T-cell (primary cell): Measurements from ENCODE around the gene CRYZ. TPM values are rescaled to one million over a fixed set of nuclear protein-coding genes. Genes with fewer than 3 reads are reported as not detected.
"Not testable (repeated sequence)": the region's sequence is repeated elsewhere in the genome, so short reads cannot be mapped to it uniquely, and the experiment has no call there.

Experiments used
- ATAC-seq, 4 experiments: fragments of 200-7000 bp in 3 of 4; fragments of 150-1000 bp in 1 of 4; cut with Tn5 transposase; replicated peaks in 1 of 4; 1 replicate in 3 of 4; 2 replicates in 1 of 4; pipeline ENCODE4 v1.10.0; 2021; ENCODE audit warnings: moderate library complexity in 3 of 4, mild to moderate bottlenecking in 2 of 4, moderate number of reproducible peaks in 1 of 4
- CTCF ChIA-PET, 2 donors: fragments of 300-600 bp; sonication (Branson Sonifier 250); formaldehyde crosslinking; loops; one replicate each; lab custom pipeline; 2022; ENCODE audit warnings: antibody characterized with exemption in 2 of 2; lab: Charles Lee
- POLR2A ChIA-PET, 2 donors: fragments of 300-600 bp; sonication (Branson Sonifier 250); formaldehyde crosslinking; loops; one replicate each; lab custom pipeline; 2022; ENCODE audit warnings: antibody characterized with exemption in 2 of 2; lab: Charles Lee
- DNase-seq, 35 experiments: peaks; one replicate each; pipeline versions ENCODE4 v3.0.0 to v3.0.0-alpha.2; 2013 to 2023
- H3K27ac ChIP-seq: one replicate; pipeline ENCODE4 v1.5.1; 2013; ENCODE audit warnings: low read length
- H3K27me3 ChIP-seq, 2 experiments: replicated peaks in 1 of 2; 1 replicate in 1 of 2; 2 replicates in 1 of 2; pipeline versions ENCODE4 v1.6.1 to v1.7.0; 2013; ENCODE audit warnings: low read length in 1 of 2, mixed read lengths in 1 of 2; ENCODE audit not compliant: control insufficient read depth in 2 of 2, insufficient read depth in 2 of 2; ENCODE audit errors: extremely low read depth in 1 of 2
- H3K36me3 ChIP-seq, 2 donors: 1 replicate in 1 of 2; 2 replicates in 1 of 2; pipeline versions ENCODE4 v1.6.1 to v1.7.0; 2013; ENCODE audit warnings: low read length in 1 of 2; ENCODE audit not compliant: control insufficient read depth in 2 of 2, insufficient read depth in 1 of 2; ENCODE audit errors: extremely low read depth in 1 of 2
- H3K4me1 ChIP-seq, 2 experiments: 1 replicate in 1 of 2; 2 replicates in 1 of 2; pipeline versions ENCODE4 v1.6.1 to v1.7.0; 2013; ENCODE audit warnings: low read length in 2 of 2, mixed read lengths in 1 of 2; ENCODE audit not compliant: insufficient read depth in 2 of 2, control insufficient read depth in 1 of 2; ENCODE audit errors: extremely low read depth in 1 of 2
- H3K4me3 ChIP-seq, 2 donors: 1 replicate in 1 of 2; 2 replicates in 1 of 2; pipeline versions ENCODE4 v1.5.1 to v1.7.0; 2013; ENCODE audit warnings: mild to moderate bottlenecking in 2 of 2, low read length in 1 of 2, moderate library complexity in 1 of 2; ENCODE audit not compliant: control insufficient read depth in 1 of 2; ENCODE audit errors: extremely low read depth in 1 of 2
- H3K9me3 ChIP-seq: 2 replicates; pipeline ENCODE4 v1.7.0; 2013
- H3K27ac Mint-ChIP-seq, 2 donors: one replicate each; pipeline ENCODE4 v1.8.0; 2020 to 2021; ENCODE audit warnings: mild to moderate bottlenecking in 2 of 2, mixed read lengths in 2 of 2
- H3K27me3 Mint-ChIP-seq, 2 donors: one replicate each; pipeline ENCODE4 v1.8.0; 2021 to 2022; ENCODE audit warnings: mixed read lengths in 2 of 2
- H3K36me3 Mint-ChIP-seq: one replicate; pipeline ENCODE4 v1.8.0; 2021; ENCODE audit warnings: mixed read lengths
- H3K4me1 Mint-ChIP-seq, 3 donors: one replicate each; pipeline ENCODE4 v1.8.0; 2020 to 2022; ENCODE audit warnings: mixed read lengths in 3 of 3, mild to moderate bottlenecking in 1 of 3
- H3K4me3 Mint-ChIP-seq, 3 donors: one replicate each; pipeline ENCODE4 v1.8.0; 2020 to 2022; ENCODE audit warnings: mild to moderate bottlenecking in 3 of 3, mixed read lengths in 3 of 3, moderate library complexity in 3 of 3
- H3K9me3 Mint-ChIP-seq, 3 donors: one replicate each; pipeline ENCODE4 v1.8.0; 2020 to 2022; ENCODE audit warnings: mixed read lengths in 3 of 3
- WGBS: methylation state at CpG from one replicate; pipeline ENCODE4 v1.1.5; 2013; ENCODE audit warnings: missing lambda C conversion rate; ENCODE audit not compliant: insufficient coverage; 5-methylcytosine and 5-hydroxymethylcytosine counted together
- total RNA-seq, 35 experiments: library from RNA in 6 of 35; stranded (reverse) in 6 of 35; fragments of 120-200 nt in 1 of 35; gene quantifications; one replicate each; pipeline versions ENCODE4 v1.2.1 to v1.2.4 and lab custom pipeline; 2013 to 2026

CRYZ gene
- total RNA-seq, 5 donors from 2014 or later (not counting 1 experiment from before 2014, with no cell fraction given): 13.5 to 22.2 (median 17.3) TPM

DNA sequence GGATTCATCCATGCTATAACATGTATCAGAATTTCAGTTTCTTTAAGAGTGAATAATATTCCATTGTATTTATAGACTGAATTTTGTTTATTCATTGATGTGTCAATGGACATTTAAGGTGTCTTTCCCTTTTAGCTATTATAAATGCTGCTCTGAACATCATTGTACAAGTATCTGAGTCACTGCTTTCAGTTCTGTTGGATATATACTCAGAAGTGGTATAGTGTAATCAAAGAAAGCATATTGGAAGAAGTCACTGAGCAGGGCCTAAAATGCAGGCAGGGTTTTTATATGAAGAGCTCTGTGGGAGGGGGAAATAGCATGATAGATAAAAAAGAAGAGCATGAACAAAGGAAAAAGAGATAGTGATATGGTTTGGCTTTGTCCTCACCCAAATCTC is 22.6 kb upstream of the CRYZ start:
- POLR2A ChIA-PET: interaction anchor here in 1 of 2 donors (0.7 kb wide), 1 partner anchor 550 kb away, joined by 3 read pairs; no protein-coding TSS in a partner anchor
- CTCF ChIA-PET: no interaction called here
- no peaks in the 10 kb centered on the region for H3K4me1 Mint-ChIP-seq
- ATAC-seq: no peak
- Histone ChIP-seq H3K27ac (no peak overlapping the region), H3K27me3 (no peaks in the 10 kb centered on the region), H3K36me3 (peaks cover 12 to 44% of the 10 kb centered on the region in 2 donors), H3K9me3 (no peaks in the 10 kb centered on the region), H3K4me1 (no peaks in the 10 kb centered on the region), H3K4me3 (no peak overlapping the region)
- peaks cover 0 to 15% (median 10%) of the 10 kb centered on the region in 3 donors for H3K9me3 Mint-ChIP-seq
- no peak overlapping the region for H3K4me3 Mint-ChIP-seq
- H3K27ac Mint-ChIP-seq: no peak overlapping the region
- H3K27me3 Mint-ChIP-seq: no peaks in the 10 kb centered on the region
- peaks cover 84% of the 10 kb centered on the region for H3K36me3 Mint-ChIP-seq
- DNase-seq: no peak

DNA sequence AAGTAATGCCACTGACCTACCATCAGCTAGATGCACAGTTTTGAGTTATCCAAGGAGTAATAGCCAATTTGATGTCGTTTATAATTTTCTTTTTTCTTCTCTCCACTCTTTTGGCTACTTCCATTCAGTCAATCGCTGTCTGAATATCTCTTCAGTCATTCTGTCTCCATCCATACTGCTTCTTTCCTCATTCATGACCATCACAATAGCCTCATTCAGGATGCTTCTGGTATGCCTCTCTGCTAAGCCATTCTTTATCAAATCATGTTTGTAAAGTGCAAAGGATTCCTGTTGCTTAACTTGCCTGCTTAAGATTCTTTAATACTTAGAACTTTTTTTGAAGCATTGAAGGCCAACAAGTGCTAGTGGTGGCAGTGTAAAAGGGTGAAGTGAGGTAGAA is 20.3 kb upstream of the CRYZ start:
- no peak overlapping the region for H3K27ac ChIP-seq
- H3K4me1 ChIP-seq: no peaks in the 10 kb centered on the region
- ChIA-PET CTCF (no interaction called here), POLR2A (no interaction called here)
- peaks cover 0 to 14% (median 9%) of the 10 kb centered on the region in 3 donors for H3K9me3 Mint-ChIP-seq
- no peak overlapping the region for H3K4me3 Mint-ChIP-seq
- no peak overlapping the region for H3K27ac Mint-ChIP-seq
- H3K4me1 Mint-ChIP-seq: no peaks in the 10 kb centered on the region
- H3K36me3 Mint-ChIP-seq: peaks cover 80% of the 10 kb centered on the region
- DNase-seq (no peak), ATAC-seq (no peak)
- H3K4me3 ChIP-seq: no peak overlapping the region
- H3K27me3 ChIP-seq: no peaks in the 10 kb centered on the region
- H3K36me3 ChIP-seq: peaks cover 13 to 56% of the 10 kb centered on the region in 2 donors
- H3K9me3 ChIP-seq: no peaks in the 10 kb centered on the region
- 100% methylated on average over 2 of the region's 2 CpGs for WGBS
- no peaks in the 10 kb centered on the region for H3K27me3 Mint-ChIP-seq

DNA sequence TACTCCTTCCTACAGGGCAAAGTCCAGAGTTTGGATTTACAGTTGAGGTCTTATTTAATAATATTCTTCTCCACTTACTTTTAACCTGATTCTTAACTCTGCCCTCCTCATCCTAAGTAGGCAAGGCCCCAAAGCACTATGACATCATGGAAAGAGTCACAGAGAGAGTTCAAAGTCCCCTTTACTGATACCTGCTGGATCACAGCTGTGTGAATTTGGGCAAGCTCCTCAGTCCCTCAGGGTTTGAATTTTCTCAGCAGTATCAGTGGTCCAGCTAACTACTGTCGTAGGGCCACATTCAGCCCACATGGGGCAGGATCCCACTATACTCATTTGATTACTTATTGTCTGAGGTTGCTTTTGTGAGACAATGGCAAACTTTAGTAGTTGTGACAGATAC is 16.1 kb upstream of the CRYZ start:
- Mint-ChIP-seq H3K9me3 (no peaks in the 10 kb centered on the region), H3K4me1 (peaks cover 0 to under 1% (median 0%) of the 10 kb centered on the region in 3 donors), H3K36me3 (peaks cover 74% of the 10 kb centered on the region), H3K27me3 (no peaks in the 10 kb centered on the region), H3K27ac (no peak overlapping the region), H3K4me3 (no peak overlapping the region)
- peaks cover 5 to 62% of the 10 kb centered on the region in 2 donors for H3K36me3 ChIP-seq
- ATAC-seq: no peak
- no peaks in the 10 kb centered on the region for H3K4me1 ChIP-seq
- no peak overlapping the region for H3K27ac ChIP-seq
- H3K4me3 ChIP-seq: no peak overlapping the region
- no peak for DNase-seq
- no peaks in the 10 kb centered on the region for H3K9me3 ChIP-seq
- ChIA-PET POLR2A (no interaction called here), CTCF (interaction anchor here in 1 of 2 donors (0.6 kb wide), 1 partner anchor 11 kb away, joined by 6 read pairs; no protein-coding TSS in a partner anchor)
- H3K27me3 ChIP-seq: no peaks in the 10 kb centered on the region
- no CpG with 5 or more reads among the region's 1 CpG for WGBS

DNA sequence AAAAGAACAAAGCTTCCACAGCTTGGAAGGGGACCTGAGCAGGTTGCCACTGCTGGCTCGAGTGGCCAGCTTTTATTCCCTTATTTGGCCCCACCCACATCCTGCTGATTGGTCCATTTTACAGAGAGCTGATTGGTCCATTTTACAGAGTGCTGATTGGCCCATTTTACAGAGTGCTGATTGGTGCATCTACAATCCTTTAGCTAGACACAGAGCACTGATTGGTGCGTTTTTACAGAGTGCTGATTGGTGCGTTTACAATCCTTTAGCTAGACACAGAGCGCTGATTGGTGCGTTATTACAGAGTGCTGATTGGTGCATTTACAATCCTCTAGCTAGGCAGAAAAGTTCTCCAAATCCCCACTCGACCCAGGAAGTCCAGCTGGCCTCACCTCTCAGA is 12.4 kb upstream of the CRYZ start:
- H3K36me3 ChIP-seq: peaks cover 8 to 63% of the 10 kb centered on the region in 2 donors
- CTCF ChIA-PET: interaction anchor here in 1 of 2 donors (1.1 kb wide), 1 partner anchor 12 kb away, joined by 4 read pairs; no protein-coding TSS in a partner anchor

DNA sequence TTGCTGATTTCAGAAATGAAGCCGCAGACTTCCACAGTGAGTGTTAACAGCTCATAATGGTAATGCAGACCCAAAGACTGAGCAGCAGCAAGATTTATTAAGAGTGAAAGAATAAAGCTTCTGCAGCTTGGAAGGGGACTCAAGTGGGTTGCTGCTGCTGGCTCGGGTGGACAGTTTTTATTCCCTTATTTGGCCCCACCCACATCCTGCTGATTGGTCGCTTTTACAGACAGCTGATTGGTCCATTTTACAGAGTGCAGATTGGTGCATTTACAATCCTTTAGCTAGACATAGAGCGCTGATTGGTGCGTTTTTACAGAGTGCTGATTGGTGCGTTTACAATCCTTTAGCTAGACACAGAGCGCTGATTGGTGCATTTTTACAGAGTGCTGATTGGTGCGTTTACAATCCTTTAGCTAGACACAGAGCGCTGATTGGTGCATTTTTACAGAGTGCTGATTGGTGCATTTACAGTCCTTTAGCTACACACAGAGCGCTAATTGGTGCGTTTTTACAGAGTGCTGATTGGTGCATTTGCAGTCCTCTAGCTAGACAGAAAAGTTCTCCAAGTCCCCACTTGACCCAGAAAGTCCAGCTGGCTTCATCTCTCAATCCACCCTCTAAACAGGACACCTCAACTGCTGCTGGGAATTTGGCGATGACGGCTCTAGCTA is 7.6 kb upstream of the CRYZ start:
- peaks cover 4 to 16% (median 8%) of the 10 kb centered on the region in 3 donors for H3K4me1 Mint-ChIP-seq
- H3K27ac Mint-ChIP-seq: not testable (repeated sequence)
- CTCF ChIA-PET: interaction anchor here in 1 of 2 donors (0.6 kb wide), 1 partner anchor 535 kb away, joined by 3 read pairs; no protein-coding TSS in a partner anchor

More for the DNA sequence above, 12.4 kb upstream of the CRYZ start:
- H3K4me3 ChIP-seq, H3K27ac Mint-ChIP-seq, DNase-seq, POLR2A ChIA-PET, ATAC-seq, H3K9me3 Mint-ChIP-seq, H3K27me3 ChIP-seq, H3K4me1 ChIP-seq, H3K4me3 Mint-ChIP-seq, H3K9me3 ChIP-seq, H3K27ac ChIP-seq, H3K27me3 Mint-ChIP-seq, H3K4me1 Mint-ChIP-seq: not testable (repeated sequence)
- peaks cover 82% of the 10 kb centered on the region for H3K36me3 Mint-ChIP-seq
- WGBS: 100% methylated on average over 2 of the region's 6 CpGs

DNA sequence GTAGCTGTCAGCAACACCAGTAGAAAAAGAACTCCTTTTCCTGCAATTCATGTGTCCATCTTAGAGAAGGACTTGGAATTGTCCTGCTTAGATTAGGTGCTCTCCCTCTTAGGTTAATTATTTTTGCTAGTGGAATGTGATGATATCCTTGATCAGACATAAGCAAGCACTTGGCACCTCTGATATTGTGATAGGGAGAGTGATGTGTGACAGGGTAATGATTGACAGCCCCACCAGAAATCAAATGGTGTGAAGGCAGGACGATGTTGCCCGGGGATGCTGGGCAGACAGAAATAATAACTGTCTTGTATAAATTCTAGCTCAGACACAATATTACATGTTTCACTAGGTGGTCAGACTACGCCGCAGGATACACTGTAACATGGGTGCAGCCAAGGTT is 4.5 kb upstream of the CRYZ start:
- Mint-ChIP-seq H3K4me3 (no peak overlapping the region), H3K27ac (no peak overlapping the region), H3K4me1 (peaks cover 22 to 43% (median 32%) of the 10 kb centered on the region in 3 donors), H3K27me3 (no peaks in the 10 kb centered on the region), H3K9me3 (peaks cover 0 to 5% (median 5%) of the 10 kb centered on the region in 3 donors), H3K36me3 (peaks cover 51% of the 10 kb centered on the region)
- DNase-seq (no peak), ATAC-seq (no peak)
- Histone ChIP-seq H3K36me3 (peaks cover 6 to 41% of the 10 kb centered on the region in 2 donors), H3K27me3 (no peaks in the 10 kb centered on the region), H3K4me3 (no peak overlapping the region), H3K9me3 (no peaks in the 10 kb centered on the region), H3K27ac (no peak overlapping the region), H3K4me1 (peaks cover 11 to 14% of the 10 kb centered on the region in 2 experiments)
- ChIA-PET POLR2A (interaction anchor here in 1 of 2 donors (0.7 kb wide), 1 partner anchor 29 kb away, joined by 4 read pairs; no protein-coding TSS in a partner anchor), CTCF (interaction anchor here in 1 of 2 donors (0.6 kb wide), 2 partner anchors 11 to 59 kb away, joined by 3 to 6 read pairs; no protein-coding TSS in a partner anchor)
- WGBS: 100% methylated on average over 2 of the region's 4 CpGs

More for the DNA sequence above, 7.6 kb upstream of the CRYZ start:
- H3K27me3 Mint-ChIP-seq, DNase-seq, H3K27ac ChIP-seq, H3K4me3 ChIP-seq, ATAC-seq, H3K27me3 ChIP-seq, H3K4me1 ChIP-seq, H3K4me3 Mint-ChIP-seq, H3K9me3 Mint-ChIP-seq, H3K9me3 ChIP-seq: not testable (repeated sequence)
- POLR2A ChIA-PET: interaction anchor here in 1 of 2 donors (0.6 kb wide), 1 partner anchor 1053 kb away, joined by 3 read pairs; no protein-coding TSS in a partner anchor
- peaks cover 6 to 61% of the 10 kb centered on the region in 2 donors for H3K36me3 ChIP-seq
- 98% methylated on average over 6 of the region's 13 CpGs for WGBS
- H3K36me3 Mint-ChIP-seq: peaks cover 76% of the 10 kb centered on the region
